KMS-11 (cell line): Measurements from ENCODE around the gene PDCD2L.

ENCODE experiments used
- H2AFZ ChIP-seq: fragments of 200-600 bp; sonication (generic); 2 replicates; pipeline ENCODE4 v1.6.1; 2016; ENCODE audit warnings: antibody characterized with exemption, mixed run types, low read depth
- H3K27ac ChIP-seq: fragments of 200-600 bp; sonication (generic); 2 replicates; pipeline ENCODE4 v1.6.1; 2016; ENCODE audit warnings: mild to moderate bottlenecking, mixed run types
- H3K27me3 ChIP-seq: fragments of 200-600 bp; sonication (generic); 2 replicates; pipeline ENCODE4 v1.6.1; 2017; ENCODE audit warnings: mild to moderate bottlenecking, low read depth, mixed run types, moderate library complexity; ENCODE audit not compliant: insufficient read depth
- H3K36me3 ChIP-seq: fragments of 200-600 bp; sonication (generic); 2 replicates; pipeline ENCODE4 v1.6.1; 2017; ENCODE audit warnings: mild to moderate bottlenecking, mixed run types; ENCODE audit not compliant: insufficient read depth
- H3K4me1 ChIP-seq: fragments of 200-600 bp; sonication (generic); 2 replicates; pipeline ENCODE4 v1.6.1; 2016; ENCODE audit warnings: mild to moderate bottlenecking, low read depth, mixed run types; ENCODE audit not compliant: poor library complexity, severe bottlenecking
- H3K4me2 ChIP-seq: fragments of 200-600 bp; sonication (generic); 2 replicates; pipeline ENCODE4 v1.7.0; 2016; ENCODE audit warnings: mild to moderate bottlenecking, mixed run types
- H3K4me3 ChIP-seq: fragments of 200-600 bp; sonication (generic); IDR thresholded peaks from 2 replicates; pipeline ENCODE4 v1.6.1; 2017; ENCODE audit warnings: low read depth, low read length, mixed read lengths; ENCODE audit not compliant: insufficient read depth
- H3K79me2 ChIP-seq: fragments of 200-600 bp; sonication (generic); 2 replicates; pipeline ENCODE4 v1.6.1; 2016; ENCODE audit warnings: low read depth, mixed run types; ENCODE audit not compliant: insufficient read depth
- H3K9ac ChIP-seq: fragments of 200-600 bp; sonication (generic); 2 replicates; pipeline ENCODE4 v1.6.1; 2016; ENCODE audit warnings: mild to moderate bottlenecking, mixed run types
- H4K20me1 ChIP-seq: fragments of 200-600 bp; sonication (generic); 2 replicates; pipeline ENCODE4 v1.6.1; 2016; ENCODE audit warnings: mild to moderate bottlenecking, mixed run types; ENCODE audit not compliant: insufficient read depth
- CTCF ChIP-seq: fragments of 200-600 bp; sonication (generic); conservative IDR thresholded peaks from 2 replicates; pipeline ENCODE4 v1.6.1; 2017; ENCODE audit warnings: low read depth, mild to moderate bottlenecking, antibody characterized with exemption, low read length, moderate library complexity, mixed read lengths

The PDCD2L gene

DNA sequence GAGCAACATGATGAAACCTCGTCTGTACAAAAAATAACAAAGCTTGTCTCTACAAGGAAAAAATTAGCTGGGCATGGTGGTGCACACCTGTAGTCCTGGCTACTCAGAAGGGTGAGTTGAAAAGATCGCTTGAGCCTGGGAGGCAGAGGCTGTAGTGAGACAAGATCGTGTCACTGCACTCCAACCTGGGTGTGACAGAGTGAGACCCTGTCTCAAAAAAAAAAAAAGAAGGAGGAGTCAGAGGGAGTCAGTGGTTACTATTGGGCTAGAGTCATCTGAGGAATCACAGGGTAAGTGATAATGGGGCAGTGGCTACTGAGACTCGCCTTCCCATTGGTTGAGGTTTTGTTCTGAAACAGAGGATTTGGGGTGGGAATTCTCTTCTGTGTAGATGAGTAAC, 41.1 kb upstream of the PDCD2L start:
- no peak overlapping the region for H3K27ac ChIP-seq
- H3K9ac ChIP-seq = no peak overlapping the region
- H3K79me2 ChIP-seq = peaks cover 23% of the 10 kb centered on the region
- H3K4me2 ChIP-seq = no peak overlapping the region
- H3K4me1 ChIP-seq = peaks cover 21% of the 10 kb centered on the region
- TF ChIP-seq CTCF = no peak
- H2AFZ ChIP-seq = no peak overlapping the region
- no peaks in the 10 kb centered on the region for H4K20me1 ChIP-seq
- peaks cover 14% of the 10 kb centered on the region; the same call in 1 of the 2 replicates for H3K36me3 ChIP-seq
- no peak overlapping the region for H3K4me3 ChIP-seq
- no peaks in the 10 kb centered on the region for H3K27me3 ChIP-seq

DNA sequence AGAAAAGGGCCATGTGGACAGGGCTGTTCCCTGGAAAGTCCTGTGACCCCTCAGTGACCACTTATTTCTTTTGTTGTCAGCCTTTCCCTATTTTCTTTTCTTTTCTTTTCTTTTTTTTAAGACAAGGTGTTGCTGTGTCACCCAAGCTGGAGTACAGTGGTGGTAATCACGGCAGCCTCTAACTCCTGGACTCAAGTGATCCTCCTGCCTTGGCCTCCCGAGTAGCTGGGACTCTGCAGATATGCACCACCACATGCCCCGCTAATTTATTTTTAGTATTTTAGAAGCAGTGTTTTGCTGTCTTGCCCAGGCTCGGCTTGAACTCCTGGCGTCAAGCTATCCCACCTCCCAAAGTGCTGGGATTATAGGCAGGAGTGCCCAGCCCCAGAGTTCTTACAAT, 40.3 kb upstream of the PDCD2L start:
- no peak for TF ChIP-seq CTCF
- Histone ChIP-seq H3K36me3 (peaks cover 22% of the 10 kb centered on the region; the same call in 1 of the 2 replicates), H3K27ac (no peak overlapping the region), H3K27me3 (no peaks in the 10 kb centered on the region), H3K79me2 (peaks cover 30% of the 10 kb centered on the region), H3K4me3 (no peak overlapping the region), H2AFZ (no peak overlapping the region; the same call in 1 of the 2 replicates), H3K4me1 (peaks cover 21% of the 10 kb centered on the region), H4K20me1 (no peaks in the 10 kb centered on the region), H3K9ac (no peak overlapping the region), H3K4me2 (no peak overlapping the region)

- H3K4me2 ChIP-seq = peak overlapping the region; percentile 85
- H3K9ac ChIP-seq = peak overlapping the region; percentile 49
- H3K79me2 ChIP-seq = peaks cover 30% of the 10 kb centered on the region
- H2AFZ ChIP-seq = peak overlapping the region; percentile 98
- H3K27me3 ChIP-seq = no peaks in the 10 kb centered on the region
- H3K27ac ChIP-seq = peak overlapping the region; percentile 38
- no peaks in the 10 kb centered on the region for H4K20me1 ChIP-seq
- H3K36me3 ChIP-seq = peaks cover 22% of the 10 kb centered on the region; the same call in 1 of the 2 replicates
- H3K4me1 ChIP-seq = peaks cover 21% of the 10 kb centered on the region
- no peak for TF ChIP-seq CTCF
- H3K4me3 ChIP-seq = peak overlapping the region; percentile 15
Observed at GRCh38 chr19:34364462-34364829, 39.8 kb upstream of the PDCD2L start.

DNA sequence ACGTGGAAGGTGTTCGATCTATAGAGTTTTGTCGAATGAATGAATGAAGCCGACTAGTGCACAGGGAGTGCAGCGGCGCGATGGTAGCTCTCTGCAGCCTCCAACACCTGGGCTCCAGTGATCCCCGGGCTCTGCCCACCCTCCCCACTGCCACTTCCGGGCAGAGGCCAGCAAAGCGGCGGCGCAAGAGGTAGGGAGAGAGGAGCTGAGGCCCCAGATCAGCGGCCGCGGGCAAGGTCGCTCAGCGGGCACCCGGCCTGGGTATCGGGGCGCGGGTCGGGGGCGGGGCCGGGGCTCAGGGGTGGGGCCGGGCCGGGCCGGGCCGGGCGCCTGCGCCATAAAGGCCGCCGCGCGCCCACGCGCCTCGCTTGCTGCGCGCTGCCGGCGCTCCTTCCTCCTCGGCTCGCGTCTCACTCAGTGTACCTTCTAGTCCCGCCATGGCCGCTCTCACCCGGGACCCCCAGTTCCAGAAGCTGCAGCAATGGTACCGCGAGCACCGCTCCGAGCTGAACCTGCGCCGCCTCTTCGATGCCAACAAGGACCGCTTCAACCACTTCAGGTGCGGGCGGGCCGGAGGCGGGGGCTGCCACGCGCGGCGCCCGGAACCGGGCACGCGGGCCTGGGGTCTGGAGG, 39.3 kb upstream of the PDCD2L start, which contains the start of gene GPI:
Gene GPI (plus strand): TSS at position 367 of the 633 bp plus-strand sequence. CDS start 71 bp downstream, at position 438.
- peaks cover 25% of the 10 kb centered on the region for H3K4me1 ChIP-seq
- peak within 1 kb of the TSS; percentile 33 for H3K4me3 ChIP-seq
- peaks cover 30% of the 10 kb centered on the region for H3K79me2 ChIP-seq
- peak within 1 kb of the TSS; percentile 98 for H2AFZ ChIP-seq
- peak within 1 kb of the TSS; percentile 92 for H3K9ac ChIP-seq
- H3K4me2 ChIP-seq = peak within 1 kb of the TSS; percentile 95
- H3K27ac ChIP-seq = peak within 1 kb of the TSS; percentile 52
- H3K27me3 ChIP-seq = no peaks in the 10 kb centered on the region
- TF ChIP-seq CTCF = no peak
- H4K20me1 ChIP-seq = no peaks in the 10 kb centered on the region
- peaks cover 22% of the 10 kb centered on the region; the same call in 1 of the 2 replicates for H3K36me3 ChIP-seq
